ENCODE measurements around the gene FGF19.
"Not testable (repeated sequence)": the region's sequence is repeated elsewhere in the genome, so short reads cannot be mapped to it uniquely, and the experiment has no call there.

The FGF19 gene

DNA sequence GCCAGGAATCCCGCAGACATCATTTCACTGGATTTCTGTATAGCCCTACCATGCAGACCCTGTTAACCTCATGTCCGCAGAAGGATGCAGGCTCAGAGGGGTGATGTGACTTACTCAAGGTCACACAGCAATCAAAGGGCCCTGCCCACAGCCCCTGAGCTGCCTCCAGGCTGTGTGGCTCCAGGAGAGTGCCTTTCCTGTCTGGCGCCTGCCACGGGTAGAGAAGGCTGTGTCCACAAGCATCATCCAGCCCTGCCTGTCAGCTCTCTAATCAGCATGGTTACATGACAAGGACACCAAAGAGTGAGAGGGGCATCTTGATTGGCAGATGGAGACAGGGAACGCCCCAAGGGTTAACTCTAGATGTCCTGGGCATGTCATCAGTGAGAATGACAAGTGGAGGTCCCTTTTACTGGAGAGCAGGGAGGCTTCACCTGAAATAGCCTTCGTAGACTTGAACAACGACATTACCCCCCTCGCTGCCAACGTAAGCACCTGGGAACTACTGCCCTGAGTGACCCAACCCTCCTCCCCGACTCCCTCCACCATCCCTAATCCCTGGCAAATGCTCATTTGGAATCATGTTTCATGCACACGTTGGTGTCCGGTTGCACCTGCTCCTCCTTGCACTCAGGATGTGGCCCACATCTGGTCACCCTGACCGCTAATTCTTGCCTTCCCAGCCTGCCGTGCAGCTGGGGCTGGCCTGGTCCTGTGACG, 6.9 kb downstream of the FGF19 start:
- H3K27me3 Mint-ChIP-seq = peaks cover 49% of the 10 kb centered on the region

DNA sequence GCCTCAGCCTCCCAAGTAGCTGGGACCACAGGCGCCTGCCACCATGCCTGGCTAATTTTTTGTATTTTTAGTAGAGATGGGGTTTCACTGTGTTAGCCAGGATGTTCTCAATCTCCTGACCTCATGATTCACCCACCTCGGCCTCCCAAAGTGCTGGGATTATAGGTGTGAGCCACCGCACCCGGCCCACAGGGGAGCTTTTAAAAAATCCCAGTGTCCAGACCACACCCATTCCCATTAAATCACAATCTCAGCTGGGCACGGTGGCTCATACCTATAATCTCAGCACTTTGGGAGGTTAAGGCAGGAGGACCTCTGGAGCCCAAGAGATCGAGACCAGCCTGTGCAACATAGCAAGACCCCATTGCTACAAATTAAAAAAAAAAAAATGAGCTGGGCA, 7.8 kb downstream of the FGF19 start:
- H3K36me3 Mint-ChIP-seq (ENCODE audit: low read depth); intact Hi-C loops (cut with micrococcal nuclease); H3K4me3 Mint-ChIP-seq; H3K4me1 Mint-ChIP-seq (ENCODE audit: low read depth); H3K27ac Mint-ChIP-seq: not testable (repeated sequence)
- peaks cover 12% of the 10 kb centered on the region for H3K9me3 Mint-ChIP-seq
- H3K27me3 Mint-ChIP-seq = peaks cover 42% of the 10 kb centered on the region

More for the DNA sequence above, 6.9 kb downstream of the FGF19 start:
- no peaks in the 10 kb centered on the region for H3K36me3 Mint-ChIP-seq (ENCODE audit: low read depth)
- intact Hi-C loops (cut with micrococcal nuclease) = no loop called here
- no peak overlapping the region for H3K27ac Mint-ChIP-seq
- H3K4me3 Mint-ChIP-seq = no peak overlapping the region
- H3K9me3 Mint-ChIP-seq = peaks cover 9% of the 10 kb centered on the region
- no peaks in the 10 kb centered on the region for H3K4me1 Mint-ChIP-seq (ENCODE audit: low read depth)

DNA sequence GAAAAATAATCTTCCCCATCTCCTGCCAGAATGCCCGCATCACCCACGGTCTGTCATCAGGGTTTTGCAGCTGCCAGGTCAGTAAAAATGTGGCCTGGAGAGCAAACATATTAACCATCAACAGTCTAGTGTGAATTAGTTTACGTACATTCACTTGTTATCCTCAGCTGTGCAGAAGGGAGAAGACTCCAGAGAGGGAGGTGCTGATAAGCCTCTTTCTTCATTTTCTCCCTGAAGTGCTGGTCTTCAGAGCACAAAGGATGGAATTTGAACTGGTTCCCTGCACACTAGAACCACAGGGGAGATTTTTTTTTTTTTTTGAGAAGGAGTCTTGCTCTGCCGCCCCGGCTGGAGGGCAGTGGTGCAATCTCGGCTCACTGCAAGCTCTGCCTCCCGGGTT, 8.2 kb downstream of the FGF19 start:
- peaks cover 41% of the 10 kb centered on the region for H3K27me3 Mint-ChIP-seq
- peaks cover 12% of the 10 kb centered on the region for H3K9me3 Mint-ChIP-seq
- H3K4me1 Mint-ChIP-seq (ENCODE audit: low read depth) = peaks cover 3% of the 10 kb centered on the region
- no peak overlapping the region for H3K27ac Mint-ChIP-seq
- intact Hi-C loops (cut with micrococcal nuclease) = no loop called here
- no peaks in the 10 kb centered on the region for H3K36me3 Mint-ChIP-seq (ENCODE audit: low read depth)
- no peak overlapping the region for H3K4me3 Mint-ChIP-seq

DNA sequence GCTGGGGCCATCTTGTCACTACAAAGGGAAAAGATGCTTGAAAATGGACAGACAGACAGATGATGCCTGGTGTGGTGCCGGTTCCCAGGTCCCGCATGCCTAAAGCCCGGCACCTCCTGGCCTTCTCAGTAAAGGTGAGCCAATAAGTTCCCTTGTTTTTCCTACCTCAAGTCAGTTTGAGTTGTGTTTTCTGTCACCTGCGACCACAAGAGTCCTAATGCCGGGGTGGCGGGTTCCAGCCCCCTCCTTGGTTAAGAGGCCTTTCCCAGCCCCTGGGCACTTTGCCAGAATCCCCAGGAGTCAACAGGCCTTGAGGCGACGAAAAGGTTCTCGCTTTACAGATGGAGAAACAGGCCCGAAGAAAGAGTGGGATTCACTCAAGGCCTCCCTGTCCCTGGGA, 9.0 kb downstream of the FGF19 start:
- Mint-ChIP-seq H3K27me3 (peaks cover 36% of the 10 kb centered on the region), H3K4me3 (no peak overlapping the region), H3K27ac (no peak overlapping the region), H3K9me3 (peaks cover 12% of the 10 kb centered on the region), H3K4me1 (ENCODE audit: low read depth) (peaks cover 5% of the 10 kb centered on the region), H3K36me3 (ENCODE audit: low read depth) (no peaks in the 10 kb centered on the region)
- intact Hi-C loops (cut with micrococcal nuclease) = no loop called here

- intact Hi-C loops (cut with micrococcal nuclease) = no loop called here
- H3K27me3 Mint-ChIP-seq = peaks cover 33% of the 10 kb centered on the region
- peaks cover 12% of the 10 kb centered on the region for H3K9me3 Mint-ChIP-seq
- no peak overlapping the region for H3K4me3 Mint-ChIP-seq
- H3K4me1 Mint-ChIP-seq (ENCODE audit: low read depth) = peaks cover 5% of the 10 kb centered on the region
- H3K36me3 Mint-ChIP-seq (ENCODE audit: low read depth) = no peaks in the 10 kb centered on the region
- no peak overlapping the region for H3K27ac Mint-ChIP-seq
Observed at GRCh38 chr11:69692422-69692821, 11.4 kb downstream of the FGF19 start.

GRCh38 chr11:69691463-69691862, 12.4 kb downstream of the FGF19 start:
- peaks cover 42% of the 10 kb centered on the region for H3K27me3 Mint-ChIP-seq
- peaks cover 5% of the 10 kb centered on the region for H3K4me1 Mint-ChIP-seq (ENCODE audit: low read depth)
- no peaks in the 10 kb centered on the region for H3K36me3 Mint-ChIP-seq (ENCODE audit: low read depth)
- no peak overlapping the region for H3K27ac Mint-ChIP-seq
- no peak overlapping the region for H3K4me3 Mint-ChIP-seq
- intact Hi-C loops (cut with micrococcal nuclease) = no loop called here
- peaks cover 12% of the 10 kb centered on the region for H3K9me3 Mint-ChIP-seq

- Mint-ChIP-seq H3K9me3 (peaks cover 12% of the 10 kb centered on the region), H3K27ac (no peak overlapping the region), H3K36me3 (ENCODE audit: low read depth) (no peaks in the 10 kb centered on the region), H3K4me1 (ENCODE audit: low read depth) (peaks cover 14% of the 10 kb centered on the region), H3K27me3 (peaks cover 50% of the 10 kb centered on the region), H3K4me3 (no peak overlapping the region)
- intact Hi-C loops (cut with micrococcal nuclease) = loop anchor here (10.0 kb wide), 1 partner anchor 505 kb away; no protein-coding TSS in a partner anchor
Observed at GRCh38 chr11:69689484-69690319, 14.1 kb downstream of the FGF19 start.

DNA sequence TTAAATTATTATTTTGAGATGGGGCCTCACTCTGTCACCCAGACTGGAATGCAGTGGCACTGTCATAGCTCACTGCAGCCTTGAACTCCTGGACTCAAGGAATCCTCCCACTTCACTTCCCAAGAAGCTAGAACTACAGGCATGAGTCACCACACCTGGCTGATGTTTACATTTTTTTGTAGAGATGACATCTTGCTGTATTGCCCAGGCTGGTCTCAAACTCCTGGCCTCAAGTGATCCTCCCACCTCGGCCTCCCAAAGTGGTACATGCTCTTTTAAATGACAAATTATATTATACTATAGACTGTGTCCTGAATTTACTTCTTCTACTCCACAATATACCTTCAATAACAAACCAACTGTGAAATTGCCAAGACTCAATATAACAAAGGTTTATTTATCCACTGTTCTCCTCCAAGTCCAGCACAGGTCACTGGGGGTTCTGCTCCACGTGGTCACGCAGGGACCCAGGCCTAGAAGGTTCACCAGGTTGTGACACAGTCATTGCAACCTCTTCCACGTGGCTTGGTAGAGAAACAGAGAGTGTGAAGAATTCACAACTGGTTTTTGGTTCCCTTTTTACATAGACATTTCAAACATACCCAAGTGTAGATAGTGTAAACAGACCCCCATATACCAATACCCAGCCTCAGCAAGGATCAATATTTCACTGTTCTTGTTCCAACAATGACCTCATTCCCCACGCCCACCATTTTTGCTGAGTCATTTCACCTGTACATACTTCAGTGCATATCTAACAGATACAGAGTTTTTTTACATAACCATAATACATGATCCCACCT, 15.7 kb downstream of the FGF19 start:
- peaks cover 12% of the 10 kb centered on the region for H3K9me3 Mint-ChIP-seq
- peaks cover 54% of the 10 kb centered on the region for H3K27me3 Mint-ChIP-seq
- not testable (repeated sequence) for H3K27ac Mint-ChIP-seq; H3K4me3 Mint-ChIP-seq; H3K36me3 Mint-ChIP-seq (ENCODE audit: low read depth)
- peaks cover 14% of the 10 kb centered on the region for H3K4me1 Mint-ChIP-seq (ENCODE audit: low read depth)
- intact Hi-C loops (cut with micrococcal nuclease) = loop anchor here (10.0 kb wide), 1 partner anchor 507 kb away; no protein-coding TSS in a partner anchor

GRCh38 chr11:69686856-69687255, 17.0 kb downstream of the FGF19 start:
- H3K9me3 Mint-ChIP-seq = peaks cover 2% of the 10 kb centered on the region
- peaks cover 14% of the 10 kb centered on the region for H3K4me1 Mint-ChIP-seq (ENCODE audit: low read depth)
- peaks cover 47% of the 10 kb centered on the region for H3K27me3 Mint-ChIP-seq
- no peak overlapping the region for H3K4me3 Mint-ChIP-seq
- no peaks in the 10 kb centered on the region for H3K36me3 Mint-ChIP-seq (ENCODE audit: low read depth)
- H3K27ac Mint-ChIP-seq = no peak overlapping the region
- intact Hi-C loops (cut with micrococcal nuclease) = loop anchor here (1.0 to 10.0 kb wide), 2 partner anchors 201 to 508 kb away; no protein-coding TSS in a partner anchor

DNA sequence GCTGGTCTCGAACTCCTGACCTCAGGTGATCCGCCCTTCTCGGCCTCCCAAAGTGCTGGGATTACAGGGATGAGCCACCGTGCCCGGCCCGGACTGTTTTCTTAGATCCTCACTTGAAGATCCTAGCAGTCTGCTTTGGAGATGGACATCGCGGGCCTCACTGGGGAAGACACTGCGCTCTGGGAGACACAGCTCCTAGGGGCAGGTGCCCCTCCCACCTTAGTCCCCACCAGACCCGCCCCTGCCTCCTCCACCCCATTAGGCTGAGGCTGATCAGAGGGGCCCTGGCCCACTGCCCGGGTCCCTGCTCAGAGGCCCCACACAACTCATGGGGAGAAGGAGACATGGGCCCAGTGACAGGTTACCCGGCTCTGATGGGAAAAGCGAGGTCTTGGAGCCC, 17.4 kb downstream of the FGF19 start:
- Mint-ChIP-seq H3K36me3 (ENCODE audit: low read depth) (no peaks in the 10 kb centered on the region), H3K4me3 (no peak overlapping the region), H3K4me1 (ENCODE audit: low read depth) (peaks cover 14% of the 10 kb centered on the region), H3K27ac (no peak overlapping the region), H3K27me3 (peaks cover 47% of the 10 kb centered on the region), H3K9me3 (no peaks in the 10 kb centered on the region)
- intact Hi-C loops (cut with micrococcal nuclease) = loop anchor here (1.0 to 10.0 kb wide), 2 partner anchors 202 to 508 kb away; no protein-coding TSS in a partner anchor

- Mint-ChIP-seq H3K4me3 (peak overlapping the region; percentile 20), H3K27me3 (peaks cover 43% of the 10 kb centered on the region), H3K4me1 (ENCODE audit: low read depth) (peaks cover 9% of the 10 kb centered on the region), H3K9me3 (no peaks in the 10 kb centered on the region), H3K27ac (no peak overlapping the region), H3K36me3 (ENCODE audit: low read depth) (no peaks in the 10 kb centered on the region)
- intact Hi-C loops (cut with micrococcal nuclease) = loop anchor here (10.0 kb wide), 1 partner anchor 509 kb away; no protein-coding TSS in a partner anchor
Observed at GRCh38 chr11:69685348-69685747, 18.5 kb downstream of the FGF19 start.

GRCh38 chr11:69684651-69685050, 19.2 kb downstream of the FGF19 start:
- peaks cover 43% of the 10 kb centered on the region for H3K27me3 Mint-ChIP-seq

GRCh38 chr11:69683764-69684333, 20.0 kb downstream of the FGF19 start:
- peaks cover 9% of the 10 kb centered on the region for H3K4me1 Mint-ChIP-seq (ENCODE audit: low read depth)
- H3K27ac Mint-ChIP-seq = no peak overlapping the region
- no peaks in the 10 kb centered on the region for H3K9me3 Mint-ChIP-seq
- H3K36me3 Mint-ChIP-seq (ENCODE audit: low read depth) = no peaks in the 10 kb centered on the region
- no peak overlapping the region for H3K4me3 Mint-ChIP-seq
- intact Hi-C loops (cut with micrococcal nuclease) = loop anchor here (10.0 kb wide), 1 partner anchor 511 kb away; no protein-coding TSS in a partner anchor
- peaks cover 39% of the 10 kb centered on the region for H3K27me3 Mint-ChIP-seq

More at GRCh38 chr11:69684651-69685050, 19.2 kb downstream of the FGF19 start:
- H3K4me1 Mint-ChIP-seq (ENCODE audit: low read depth) = peaks cover 9% of the 10 kb centered on the region
- H3K36me3 Mint-ChIP-seq (ENCODE audit: low read depth) = no peaks in the 10 kb centered on the region
- H3K9me3 Mint-ChIP-seq = no peaks in the 10 kb centered on the region
- H3K4me3 Mint-ChIP-seq = no peak overlapping the region
- intact Hi-C loops (cut with micrococcal nuclease) = loop anchor here (10.0 kb wide), 1 partner anchor 510 kb away; no protein-coding TSS in a partner anchor
- no peak overlapping the region for H3K27ac Mint-ChIP-seq
